Astrocyte of the hippocampus (primary cell): ENCODE results near the gene RWDD4.
"Not testable (repeated sequence)": the region's sequence is repeated elsewhere in the genome, so short reads cannot be mapped to it uniquely, and the experiment has no call there.

Experiments used
- DNase-seq: peaks from one replicate; pipeline ENCODE4 v3.0.0; 2011; ENCODE audit warnings: low read depth, low spot score

Gene RWDD4

DNA sequence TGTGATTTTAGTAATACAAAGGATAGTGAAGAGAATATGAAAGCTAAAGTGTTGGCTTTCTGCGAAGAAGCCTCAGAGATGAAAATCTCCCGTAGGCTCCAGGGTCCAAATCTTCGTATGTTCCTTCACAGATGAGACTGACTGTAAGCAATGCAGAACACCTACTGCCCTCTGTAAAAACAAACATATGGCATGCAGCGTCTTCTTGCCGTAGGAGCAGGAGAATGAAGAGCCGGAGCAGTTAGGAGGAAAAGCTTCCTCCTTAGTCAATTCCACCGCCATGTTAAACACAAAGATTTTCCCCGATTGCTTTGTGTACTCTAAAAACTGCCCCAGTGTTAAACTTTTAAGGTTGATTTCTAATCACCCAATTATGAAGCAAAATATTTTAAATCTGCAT lies 22.5 kb downstream of the RWDD4 start:
- no peak for DNase-seq

DNA sequence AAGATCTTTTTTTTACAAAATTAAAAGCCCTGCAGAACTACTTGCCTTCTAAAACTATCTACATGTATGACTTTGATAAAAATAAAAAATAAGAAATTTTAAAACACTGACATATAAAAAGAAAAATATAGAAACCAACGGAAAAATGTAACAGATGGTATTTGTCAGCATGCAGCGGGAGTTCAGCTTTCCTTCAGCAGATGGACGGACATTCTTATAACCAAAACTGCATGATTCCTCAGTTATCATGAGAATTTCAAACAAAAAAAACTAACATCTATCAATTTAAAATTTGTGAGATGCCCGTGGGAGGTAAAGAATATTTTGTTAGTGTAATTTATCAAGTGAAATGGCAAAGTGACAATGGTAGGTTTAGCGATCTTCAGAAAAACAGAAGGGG lies 23.2 kb downstream of the RWDD4 start:
- DNase-seq, result no peak

- no peak for DNase-seq
Measured at GRCh38 chr4:183635321-183635720, 23.7 kb downstream of the RWDD4 start.

DNA sequence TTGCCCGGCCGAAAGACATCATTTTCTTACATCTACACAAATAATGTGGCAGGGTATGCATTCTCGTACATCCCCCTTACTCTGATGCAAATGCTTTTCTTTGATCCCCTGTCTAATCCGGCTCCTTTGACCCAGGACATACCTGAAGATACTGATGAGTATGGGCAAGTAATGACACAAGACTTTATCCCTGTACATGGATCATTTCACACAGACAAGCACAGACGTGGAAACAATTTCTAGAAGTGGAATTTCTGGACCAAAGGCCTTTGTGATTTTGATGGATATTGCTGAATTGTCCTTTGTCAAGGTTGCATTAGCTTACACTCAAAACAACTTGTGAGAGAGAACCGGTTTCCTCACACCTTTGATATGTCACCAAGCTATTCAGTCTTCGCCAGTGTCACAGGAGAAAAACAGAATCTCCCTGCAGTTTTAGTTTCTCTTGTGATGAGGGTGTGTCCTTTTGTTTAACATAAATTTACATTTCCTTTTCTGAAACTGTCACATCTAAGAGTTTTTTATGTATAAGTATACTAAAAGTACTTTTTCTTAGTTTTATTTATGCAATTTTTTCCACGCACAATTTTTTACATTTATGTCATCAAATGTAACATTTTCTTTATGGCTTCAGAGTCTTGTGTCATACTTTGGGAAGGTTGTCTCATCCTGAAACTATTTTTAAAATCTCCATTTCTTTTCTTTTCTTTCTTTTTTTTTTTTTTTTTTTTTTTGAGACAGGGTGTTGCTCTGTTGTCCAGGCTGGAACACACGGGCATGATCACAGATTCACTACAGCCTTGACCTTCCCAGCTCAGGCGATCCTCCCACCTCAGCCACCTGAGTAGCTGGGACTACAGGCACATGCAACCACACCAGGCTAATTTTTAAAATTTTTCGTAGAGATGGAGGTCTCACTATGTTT lies 25.2 kb downstream of the RWDD4 start:
- DNase-seq, result no peak

GRCh38 chr4:183632689-183633088 lies 26.3 kb downstream of the RWDD4 start:
- no peak for DNase-seq

DNA sequence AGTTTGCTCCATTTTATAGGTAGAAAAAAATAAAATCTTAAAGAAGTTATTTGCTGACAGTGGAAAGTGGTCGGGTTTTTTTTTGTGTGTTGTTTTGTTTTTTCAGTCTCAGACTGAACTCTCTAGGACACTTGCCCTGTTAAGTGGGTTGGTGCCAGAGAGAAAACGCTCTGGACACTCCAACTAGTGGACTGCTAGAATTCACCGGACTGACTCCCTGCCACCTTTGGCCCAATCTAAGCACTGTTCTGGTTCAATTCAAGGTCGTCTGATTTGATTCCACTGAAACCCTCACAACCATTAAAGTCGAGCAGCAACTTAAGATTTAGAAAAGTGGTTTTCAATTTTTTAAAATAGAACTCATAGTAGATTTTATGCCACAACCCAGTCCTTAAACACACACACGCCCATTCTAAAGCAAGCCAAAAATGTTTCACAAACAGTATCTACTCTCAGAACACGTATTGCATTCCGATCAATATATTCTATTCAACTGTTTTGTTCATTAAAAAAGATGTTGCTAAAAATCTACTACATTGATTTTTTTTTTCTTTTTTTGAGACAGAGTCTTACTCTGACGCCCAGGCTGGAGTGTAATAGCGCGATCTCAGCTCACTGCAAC lies 27.3 kb downstream of the RWDD4 start:
- no peak for DNase-seq

DNA sequence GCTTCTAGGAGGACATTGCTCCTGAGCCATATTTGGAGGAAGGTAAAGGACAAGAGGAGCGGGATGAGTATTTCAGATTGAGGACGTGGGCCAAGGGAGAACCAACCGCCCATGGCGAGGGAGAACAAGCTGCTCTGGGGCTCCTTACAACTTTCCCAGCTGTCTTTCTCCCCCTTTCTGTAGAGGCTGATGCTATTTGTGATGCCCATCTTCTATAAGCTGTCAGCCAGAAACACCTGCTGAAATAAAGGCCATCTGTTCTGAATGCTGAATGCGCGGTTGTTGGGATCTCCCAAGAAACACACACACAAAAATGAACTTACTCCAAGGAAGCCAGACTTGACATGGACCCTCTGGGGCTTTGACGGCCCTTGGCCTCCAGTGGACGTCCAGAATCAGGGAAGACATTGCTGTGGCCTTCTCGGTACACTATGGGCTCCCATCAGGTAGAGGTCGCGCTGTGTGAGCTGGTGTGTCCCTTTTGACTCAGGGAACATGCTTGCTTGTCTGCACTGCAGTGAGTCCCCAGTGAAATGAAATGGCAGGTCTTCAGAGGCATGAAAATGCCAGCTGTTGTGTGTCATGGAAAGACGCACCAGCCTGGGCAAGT lies 30.9 kb downstream of the RWDD4 start:
- no peak for DNase-seq

DNA sequence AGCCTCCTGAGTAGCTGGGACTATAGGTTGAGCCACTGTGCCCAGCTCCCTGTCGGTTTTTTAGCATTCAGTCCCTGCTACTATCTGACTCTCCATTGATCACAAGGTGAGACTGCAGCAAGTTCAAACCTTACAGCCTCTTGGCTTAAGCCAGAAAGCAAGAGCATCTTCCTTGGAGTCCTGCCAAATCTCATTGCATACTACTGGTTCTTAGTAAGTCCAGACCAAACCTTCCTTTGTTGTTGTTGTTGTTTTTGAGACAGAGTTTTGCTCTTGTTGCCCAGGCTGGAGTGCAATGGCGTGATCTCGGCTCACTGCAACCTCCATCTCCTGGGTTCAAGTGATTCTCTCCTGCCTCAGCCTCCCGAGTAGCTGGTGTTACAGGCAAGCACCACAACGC lies 31.7 kb downstream of the RWDD4 start:
- DNase-seq, result not testable (repeated sequence)

GRCh38 chr4:183626168-183626567 lies 32.8 kb downstream of the RWDD4 start:
- no peak for DNase-seq

- DNase-seq, result no peak
Measured at GRCh38 chr4:183624548-183624947, 34.4 kb downstream of the RWDD4 start.

- no peak for DNase-seq
Measured at GRCh38 chr4:183621875-183622274, 37.1 kb downstream of the RWDD4 start.

- DNase-seq, result no peak
Measured at GRCh38 chr4:183620421-183620820, 38.6 kb downstream of the RWDD4 start.

- DNase-seq, result peak; percentile 14
Measured at GRCh38 chr4:183618681-183619080, 40.3 kb downstream of the RWDD4 start.

DNA sequence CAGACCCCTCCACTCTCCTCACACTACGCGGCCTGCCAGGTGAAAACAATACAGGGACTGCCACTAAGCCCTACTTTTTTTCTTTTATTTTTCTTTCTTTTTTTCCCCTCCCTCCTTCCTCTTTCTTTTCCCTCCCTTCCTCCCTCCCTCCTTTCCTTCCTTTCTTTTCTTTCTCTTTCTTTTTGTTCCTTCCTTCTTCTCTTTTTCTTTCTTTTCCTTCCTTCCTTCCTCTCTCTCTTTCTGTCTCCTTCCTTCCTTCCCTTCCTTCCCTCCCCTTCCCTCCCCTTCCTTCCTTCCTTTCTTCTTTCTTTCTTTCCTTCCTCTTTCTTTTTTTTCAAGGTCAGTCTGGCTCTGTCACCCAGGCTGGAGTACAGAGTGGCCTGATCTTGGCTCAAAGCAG lies 41.9 kb downstream of the RWDD4 start:
- no peak for DNase-seq

DNA sequence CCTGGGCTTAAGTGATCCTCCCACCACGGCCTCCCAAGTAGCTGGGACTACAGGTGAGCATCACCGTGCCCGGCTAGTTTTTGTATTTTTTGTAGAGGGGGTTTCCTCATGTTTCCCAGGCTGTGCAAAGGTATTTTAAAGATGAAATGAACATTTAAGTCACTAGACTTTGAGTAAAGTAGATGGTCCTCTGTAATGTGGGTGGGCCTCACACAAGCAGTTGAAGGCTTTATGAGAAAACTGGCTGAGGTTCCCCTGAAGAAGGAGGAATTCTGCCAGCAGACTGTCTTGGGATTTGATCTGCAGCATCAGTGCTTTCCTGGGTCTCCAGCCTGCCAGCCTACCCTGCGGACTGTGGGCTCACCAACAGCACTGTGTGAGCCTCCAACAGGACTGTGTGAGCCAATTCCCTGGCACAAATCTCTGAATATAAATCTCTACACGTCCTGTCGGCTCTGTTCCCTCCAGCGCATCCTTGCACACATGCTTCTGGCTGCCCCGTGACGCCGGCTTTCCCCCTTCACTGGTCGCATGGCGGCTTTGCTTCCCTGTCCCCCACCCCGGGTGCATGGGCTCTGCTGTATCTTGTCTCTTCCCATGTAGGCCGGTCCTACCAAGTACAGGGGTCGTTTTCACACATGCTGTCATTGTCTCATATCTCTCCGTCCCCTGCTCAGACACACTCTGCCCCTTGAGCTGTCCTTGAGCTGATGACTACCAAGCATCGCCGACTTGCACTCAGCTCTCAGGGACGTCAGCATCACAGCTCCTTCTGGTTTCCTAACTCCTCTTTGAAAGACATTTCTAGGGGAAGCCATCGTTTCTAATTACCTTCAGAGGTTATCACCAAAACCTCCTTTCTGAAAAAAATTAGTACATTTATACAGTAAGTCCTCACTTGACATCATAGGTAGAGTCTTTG lies 46.4 kb downstream of the RWDD4 start:
- no peak for DNase-seq

DNA sequence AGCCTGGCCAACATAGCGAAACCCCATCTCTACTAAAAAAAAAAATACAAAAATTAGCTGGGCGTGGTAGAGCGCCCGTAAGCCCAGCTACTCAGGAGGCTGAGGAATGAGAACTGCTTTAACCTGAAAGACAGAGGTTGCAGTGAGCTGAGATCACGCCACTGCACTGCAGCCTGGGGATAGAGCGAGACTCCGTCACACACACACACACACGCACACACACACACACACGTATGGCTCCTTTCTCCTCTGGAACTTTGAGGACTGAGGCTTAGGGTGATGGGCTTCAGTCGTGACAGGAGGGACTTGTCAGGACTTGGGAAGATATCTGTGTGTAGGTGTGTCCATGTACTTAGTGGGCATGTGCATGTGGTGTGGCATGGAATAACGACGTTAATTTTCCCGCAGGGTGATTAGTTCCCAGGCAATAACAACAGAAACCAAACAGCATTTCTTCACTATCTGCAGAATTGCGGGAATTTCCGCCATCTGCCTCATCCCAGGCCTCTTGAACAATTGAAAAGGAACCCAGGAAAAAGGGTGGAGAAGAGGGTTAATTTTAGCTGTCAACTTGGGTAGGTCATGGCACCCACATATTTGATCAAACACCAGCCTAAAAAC lies 47.7 kb downstream of the RWDD4 start:
- DNase-seq, result no peak

DNA sequence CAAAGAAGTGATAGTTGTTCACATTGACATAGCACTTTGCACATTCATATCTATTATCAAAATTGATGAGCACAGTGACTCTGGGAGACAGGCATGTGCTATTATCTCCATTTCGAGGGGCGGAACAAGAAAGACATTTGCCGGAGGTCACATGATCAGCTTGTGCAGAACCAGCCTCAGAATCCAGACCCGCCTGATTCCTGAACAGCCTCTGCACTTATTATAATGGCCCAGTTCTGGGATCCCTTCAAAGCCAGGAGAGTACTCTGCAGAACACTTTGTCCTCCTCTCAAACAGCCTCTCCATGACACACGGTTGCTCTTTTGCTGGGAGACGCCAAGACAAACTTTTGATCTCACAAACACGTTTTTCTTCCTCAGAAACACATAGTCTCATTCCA lies 48.4 kb downstream of the RWDD4 start:
- peak; percentile 23 for DNase-seq

DNA sequence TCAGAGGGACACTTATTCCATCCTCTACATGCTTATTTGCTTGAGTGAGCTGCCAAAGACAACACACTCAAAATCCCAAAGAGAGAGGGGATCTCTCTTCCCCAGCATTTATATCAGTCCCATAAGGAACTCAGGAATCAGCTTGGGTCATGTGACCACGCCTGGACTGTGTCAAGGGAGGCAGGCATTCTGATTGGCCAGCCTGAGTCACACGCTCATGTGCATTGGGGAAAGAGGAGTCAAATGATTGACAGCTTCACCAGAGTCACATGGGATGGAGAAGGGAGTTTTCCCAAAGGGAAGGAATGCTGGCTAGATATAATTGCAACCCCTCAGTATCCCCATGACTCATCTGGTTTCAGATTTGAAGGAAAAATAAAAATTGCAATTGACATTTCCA lies 49.0 kb downstream of the RWDD4 start:
- no peak for DNase-seq

GRCh38 chr4:183609151-183609550 lies 49.8 kb downstream of the RWDD4 start:
- DNase-seq, result no peak

DNA sequence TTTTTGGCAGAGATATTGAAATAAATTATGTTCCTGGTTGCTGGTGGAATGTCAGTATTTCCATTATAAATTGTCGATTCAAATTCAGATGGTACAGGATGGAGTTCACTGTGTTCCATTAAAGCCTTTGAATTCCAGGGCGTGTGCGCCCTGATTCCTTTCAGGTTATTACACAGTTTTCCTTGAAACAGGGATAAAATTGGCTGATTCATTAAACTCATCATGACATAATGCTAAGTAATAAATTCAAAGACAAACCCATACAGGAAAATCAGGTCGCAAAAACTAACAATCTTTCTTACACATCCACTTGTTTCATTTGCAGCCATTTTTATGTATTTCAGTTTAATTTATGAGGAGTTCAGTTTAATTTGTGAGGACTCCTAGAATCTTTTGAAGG lies 51.1 kb downstream of the RWDD4 start:
- DNase-seq, result no peak

- peak; percentile 38 for DNase-seq
Measured at GRCh38 chr4:183602557-183603027, 56.4 kb downstream of the RWDD4 start.
